HepG2 (cell line): ENCODE results near the gene ZBED1. TPM values are rescaled to one million over a fixed set of nuclear protein-coding genes. Genes with fewer than 3 reads are reported as not detected.
A peak's percentile ranks its signal among the peaks of the same experiment; 100 is the strongest.

ENCODE experiments used
- ATAC-seq: fragments of 200-7000 bp; cut with Tn5 transposase; 3 replicates; pipeline ENCODE4 v1.9.1; 2020; ENCODE audit warnings: mild to moderate bottlenecking, moderate library complexity
- BruUV-seq: library from RNA; stranded (reverse); fragments of 400-500 nt; replicated peaks from 2 replicates; lab custom pipeline; 2021; lab: Mats Ljungman, UMichigan
- CTCF ChIA-PET: fragments of 300-600 bp; formaldehyde crosslinking; extraction: SDS; loops from one replicate; lab custom pipeline; 2021; ENCODE audit warnings: low total read pairs, inconsistent platforms, low intra/inter-chr PET ratio; lab: Yijun Ruan, JAX
- POLR2A ChIA-PET: fragments of 350-600 bp; sonication (Branson Sonifier 250); formaldehyde crosslinking; loops from one replicate; lab custom pipeline; 2020; ENCODE audit warnings: antibody characterized with exemption, inconsistent platforms; lab: Yijun Ruan, JAX
- DNase-seq: peaks from one replicate; pipeline ENCODE4 v3.0.0-alpha.2; 2015; ENCODE audit warnings: low spot score
- FAIRE-seq: peaks from 3 replicates; lab custom pipeline; 2011; peaks lifted over from hg19 to GRCh38; lab: Jason Lieb, UNC
- H2AFZ ChIP-seq: one replicate; pipeline ENCODE4 v1.6.1; 2011; ENCODE audit warnings: low read length, inconsistent platforms
- H3K27ac ChIP-seq: fragments of 300-600 bp; 3 replicates; pipeline ENCODE4 v1.8.0; 2011; ENCODE audit warnings: mixed run types, mild to moderate bottlenecking, mixed read lengths, low read length, inconsistent platforms; ENCODE audit not compliant: insufficient read depth; ENCODE audit errors: extremely low read length
- H3K27me3 ChIP-seq, 2 experiments: fragments of 200-600 bp in 1 of 2; 2 replicates in 1 of 2; 3 replicates in 1 of 2; pipeline versions ENCODE4 v1.6.0 to v1.8.0; 2011; ENCODE audit warnings: low read length in 2 of 2, mild to moderate bottlenecking in 2 of 2, moderate library complexity in 2 of 2, inconsistent platforms in 1 of 2; ENCODE audit not compliant: insufficient read depth in 2 of 2, control insufficient read depth in 1 of 2
- H3K36me3 ChIP-seq, 2 experiments: fragments of 200-600 bp in 1 of 2; replicated peaks in 1 of 2; 2 replicates in 1 of 2; 3 replicates in 1 of 2; pipeline versions ENCODE4 v1.5.1 to v1.8.0; 2011; ENCODE audit warnings: low read length in 2 of 2, inconsistent platforms in 1 of 2; ENCODE audit not compliant: insufficient read depth in 2 of 2, control insufficient read depth in 1 of 2
- H3K4me1 ChIP-seq: 2 replicates; pipeline ENCODE4 v1.5.1; 2012; ENCODE audit warnings: low read length, inconsistent platforms; ENCODE audit not compliant: insufficient read depth
- H3K4me2 ChIP-seq: 2 replicates; pipeline ENCODE4 v1.6.0; 2011; ENCODE audit warnings: low read depth, low read length, inconsistent platforms
- H3K4me3 ChIP-seq, 3 experiments: fragments of 200-600 bp in 1 of 3; sonication (generic), shearing (Covaris generic) in 1 of 3; replicated peaks in 1 of 3; 2 replicates each; pipeline ENCODE4 v1.5.1; 2011 to 2016; ENCODE audit warnings: low read length in 3 of 3, inconsistent platforms in 2 of 3, low read depth in 2 of 3, mild to moderate bottlenecking in 2 of 3, control low read depth in 1 of 3, mixed read lengths in 1 of 3; ENCODE audit not compliant: insufficient read depth in 1 of 3
- H3K79me2 ChIP-seq: one replicate; pipeline ENCODE4 v1.6.1; 2011; ENCODE audit warnings: low read length, inconsistent platforms; ENCODE audit not compliant: insufficient read depth
- H3K9ac ChIP-seq: 2 replicates; pipeline ENCODE4 v1.6.0; 2011; ENCODE audit warnings: mild to moderate bottlenecking, low read depth, low read length, inconsistent platforms; ENCODE audit not compliant: insufficient read depth
- H3K9me3 ChIP-seq: 2 replicates; pipeline ENCODE4 v1.5.1; 2012; ENCODE audit warnings: mild to moderate bottlenecking, low read length
- H4K20me1 ChIP-seq: 2 replicates; pipeline ENCODE4 v1.6.0; 2011; ENCODE audit warnings: inconsistent platforms, mild to moderate bottlenecking, low read length, moderate library complexity; ENCODE audit not compliant: insufficient read depth
- HMGXB4 ChIP-seq, 2 experiments: sonication (generic) in 1 of 2; formaldehyde crosslinking in 1 of 2; IDR thresholded peaks; 2 replicates each; pipeline versions ENCODE4 v1.4.0 to v1.6.1; 2018 to 2020; ENCODE audit warnings: missing genetic modification reagents in 2 of 2, borderline replicate concordance in 1 of 2, low read depth in 1 of 2, mild to moderate bottlenecking in 1 of 2, missing biosample characterization in 1 of 2
- MNT ChIP-seq: fragments of 450-650 bp; IDR thresholded peaks from 2 replicates; pipeline ENCODE4 v1.6.1; 2016
- ZNF747 ChIP-seq: sonication (generic); formaldehyde crosslinking; IDR thresholded peaks from 2 replicates; pipeline ENCODE4 v1.8.1; 2023; ENCODE audit warnings: missing genetic modification reagents, mild to moderate bottlenecking, borderline replicate concordance
- ZNF782 ChIP-seq: sonication (generic); formaldehyde crosslinking; IDR thresholded peaks from 2 replicates; pipeline ENCODE4 v1.4.0; 2020; ENCODE audit warnings: missing genetic modification reagents, mild to moderate bottlenecking, borderline replicate concordance
- WGBS: methylation state at CpG from one replicate; pipeline ENCODE4 v1.1.6; 2017; ENCODE audit warnings: low lambda C conversion rate; 5-methylcytosine and 5-hydroxymethylcytosine counted together
- in situ Hi-C: cut with HindIII; loops from 2 replicates; pipeline ENCODE4 v1.10.0; 2017; ENCODE audit warnings: low pct_unique_long_range_greater_than_20kb; ENCODE audit not compliant: extremely low pct_ligation_motif_present
- intact Hi-C: fragments of 100-400 bp; cut with micrococcal nuclease; formaldehyde crosslinking; loops from one replicate; pipeline ENCODE4 v1.10.0; 2022; ENCODE audit not compliant: unreplicated experiment
- polyA plus RNA-seq, 8 experiments: library from polyadenylated mRNA; depleted of rRNA in 3 of 8; stranded (reverse) in 7 of 8; unstranded in 1 of 8; fragments of >200 nt; fragmentation: Illumina TruSeq in 4 of 8; extraction: Trizol in 4 of 8; gene quantifications; 2 replicates each; pipeline versions ENCODE4 v1.2.1 to v1.2.3, GENCODE V29; 2011 to 2016; ENCODE audit warnings: low read depth in 4 of 8, missing spikeins in 1 of 8, mixed read lengths in 1 of 8; ENCODE audit not compliant: insufficient read depth in 1 of 8
- total RNA-seq, 5 experiments: library from RNA; depleted of rRNA; stranded (reverse); fragments of >200 nt; fragmentation: Illumina TruSeq; extraction: Trizol; gene quantifications; 2 replicates each; pipeline ENCODE4 v1.2.3, GENCODE V29; 2016; ENCODE audit warnings: low read depth in 1 of 5

Gene ZBED1
- total and polyA plus RNA-seq, 2 of the 13 experiments (the other 11 are each of a cell fraction or from before 2014, with no cell fraction given) = 20.0 to 29.8 TPM

GRCh38 chrX:2478546-2479419 lies 22.0 kb downstream of the ZBED1 start:
- Histone ChIP-seq H3K27ac (no peak overlapping the region), H3K27me3 (no peaks in the 10 kb centered on the region), H4K20me1 (0 out of 2 replicates have a peak, but pooled peaks cover 5% of the 10 kb centered on the region), H3K4me1 (peaks cover 27% of the 10 kb centered on the region), H2AFZ (no peak overlapping the region), H3K9ac (no peak overlapping the region), H3K9me3 (no peaks in the 10 kb centered on the region), H3K36me3 (no peaks in the 10 kb centered on the region; a peak in 1 of 5 replicates), H3K4me2 (no peak overlapping the region), H3K79me2 (peaks cover 44% of the 10 kb centered on the region), H3K4me3 (no peak overlapping the region)
- no TSS peak for BruUV-seq
- ChIA-PET CTCF (no interaction called here), POLR2A (no interaction called here)
- intact Hi-C loops (no loop called here), in situ Hi-C loops (no loop called here)
- TF ChIP-seq ZNF747 (CRISPR knock-in tag) = no peak
- no peak for TF ChIP-seq ZNF782 (CRISPR knock-in tag)
- 0 out of 2 replicates have a peak, but pooled peaks have one; percentile 14 for TF ChIP-seq MNT
- no peak for TF ChIP-seq HMGXB4 (CRISPR knock-in tag; IDR thresholded peaks at IDR 0.05; ENCODE audit: borderline replicate concordance in 1 of 2, low read depth in 1 of 2)
- DNase-seq (no peak), ATAC-seq (no peak), FAIRE-seq (no peak)
- WGBS = 95% methylated on average over 13 of the region's 21 CpGs
